ENCODE measurements around the gene CYP21A2.

GRCh38 chr6:32068867-32069266 lies 30.7 kb downstream of the CYP21A2 start:
- TF ChIP-seq ZNF565 (CRISPR knock-in tag; conservative IDR thresholded peaks at IDR 0.05; ENCODE audit: low read depth) (no peak), POU6F1 (CRISPR knock-in tag; IDR thresholded peaks at IDR 0.05; ENCODE audit: borderline replicate concordance, low read depth) (no peak), CSRNP3 (CRISPR knock-in tag; IDR thresholded peaks at IDR 0.05) (no peak), ARNTL (CRISPR knock-in tag; IDR thresholded peaks at IDR 0.05; ENCODE audit: borderline replicate concordance, low read depth) (no peak), OSR1 (CRISPR knock-in tag; IDR thresholded peaks at IDR 0.05) (no peak), ZFP30 (CRISPR knock-in tag; IDR thresholded peaks at IDR 0.05) (no peak), TOX (CRISPR knock-in tag; IDR thresholded peaks at IDR 0.05; ENCODE audit: borderline replicate concordance) (no peak)
